K562 (cell line): ENCODE data around the gene POR. TPM values are rescaled to one million over a fixed set of nuclear protein-coding genes. Genes with fewer than 3 reads are reported as not detected.
A peak's percentile ranks its signal among the peaks of the same experiment; 100 is the strongest.

Experiments
- CC2D1A ChIP-seq: fragments of 450-650 bp; IDR thresholded peaks from 2 replicates; pipeline ENCODE4 v1.6.1; 2017; ENCODE audit warnings: mild to moderate bottlenecking
- CTBP1 ChIP-seq: fragments of 450-650 bp; IDR thresholded peaks from 2 replicates; pipeline ENCODE4 v1.6.1; 2016; ENCODE audit warnings: borderline replicate concordance
- FOSL1 ChIP-seq: fragments of 200-800 bp; sonication (Bioruptor generic); conservative IDR thresholded peaks from 2 replicates; pipeline ENCODE4 v1.6.1; 2016; ENCODE audit warnings: missing genetic modification characterization, missing compliant biosample characterization
- MYNN ChIP-seq, 2 experiments: sonication (generic); formaldehyde crosslinking in 1 of 2; IDR thresholded peaks; 2 replicates each; pipeline versions ENCODE4 v1.5.0 to v1.6.1; 2016 to 2020; ENCODE audit warnings: antibody characterized with exemption in 1 of 2, missing genetic modification reagents in 1 of 2
- POLR2A ChIP-seq: fragments of 450-650 bp; conservative IDR thresholded peaks from 2 replicates; pipeline ENCODE4 v1.6.1; 2016
- SAP30 ChIP-seq: fragments of 200-600 bp; sonication (generic); IDR thresholded peaks from 2 replicates; pipeline ENCODE4 v1.6.1; 2012; ENCODE audit warnings: borderline replicate concordance, low read depth, mild to moderate bottlenecking, moderate library complexity, low read length, control low read depth, inconsistent platforms; ENCODE audit not compliant: insufficient read depth, poor library complexity, severe bottlenecking
- SMARCC2 ChIP-seq: fragments of 450-650 bp; IDR thresholded peaks from 2 replicates; pipeline ENCODE4 v1.6.1; 2017; ENCODE audit warnings: antibody characterized with exemption, moderate library complexity, mild to moderate bottlenecking, low read depth
- ZBTB1 ChIP-seq: sonication (generic); formaldehyde crosslinking; IDR thresholded peaks from 2 replicates; pipeline ENCODE4 v1.8.1; 2023; ENCODE audit warnings: missing genetic modification reagents, low read depth, mild to moderate bottlenecking, borderline replicate concordance
- ZNF263 ChIP-seq: sonication (generic); formaldehyde crosslinking; IDR thresholded peaks from 2 replicates; pipeline ENCODE4 v1.8.0; 2022; ENCODE audit warnings: mild to moderate bottlenecking, missing genetic modification reagents, borderline replicate concordance
- ZNF407 ChIP-seq: fragments of 450-650 bp; IDR thresholded peaks from 2 replicates; pipeline ENCODE4 v1.6.1; 2016; ENCODE audit warnings: low read depth
- ZSCAN29 ChIP-seq: fragments of 450-650 bp; IDR thresholded peaks from 2 replicates; pipeline ENCODE4 v1.6.1; 2017
- polyA plus RNA-seq, 8 experiments: library from polyadenylated mRNA; depleted of rRNA in 4 of 8; stranded (reverse) in 5 of 8; unstranded in 3 of 8; fragments of >200 nt; fragmentation: Nextera tagmentation in 2 of 8; fragmentation: Illumina TruSeq in 1 of 8; extraction: Ambion mirVana in 2 of 8; extraction: Trizol in 1 of 8; gene quantifications; 2 replicates each; pipeline versions ENCODE4 v1.2.1 to v1.2.3, GENCODE V29; 2011 to 2014; ENCODE audit warnings: inconsistent platforms in 1 of 8, missing spikeins in 1 of 8
- total RNA-seq, 7 experiments: library from RNA; depleted of rRNA in 6 of 7; stranded (reverse); fragments of >200 nt in 6 of 7; fragmentation: Illumina TruSeq in 2 of 7; extraction: Trizol in 2 of 7; gene quantifications; 2 replicates each; pipeline versions ENCODE4 v1.2.1 to v1.2.3, GENCODE V29; 2011 to 2021; ENCODE audit warnings: low replicate concordance in 1 of 7
- TF ChIP-seq, protein P1 (sequence below): IDR thresholded peaks from 2 replicates; pipeline ENCODE4 v1.6.1; 2014; ENCODE audit warnings: antibody characterized with exemption
- TF ChIP-seq, protein P2 (sequence below): sonication (generic); formaldehyde crosslinking; IDR thresholded peaks from 2 replicates; pipeline ENCODE4 v1.5.0; 2020; ENCODE audit warnings: missing genetic modification reagents
- TF ChIP-seq, protein P3 (sequence below): fragments of 150-350 bp; conservative IDR thresholded peaks from 2 replicates; pipeline ENCODE4 v1.6.1; 2014; ENCODE audit warnings: low read length

The POR gene
- total and polyA plus RNA-seq, 9 of the 15 experiments (the other 6 are each of a cell fraction or from before 2014, with no cell fraction given) = 4.7 to 142 (median 40.8) TPM

DNA sequence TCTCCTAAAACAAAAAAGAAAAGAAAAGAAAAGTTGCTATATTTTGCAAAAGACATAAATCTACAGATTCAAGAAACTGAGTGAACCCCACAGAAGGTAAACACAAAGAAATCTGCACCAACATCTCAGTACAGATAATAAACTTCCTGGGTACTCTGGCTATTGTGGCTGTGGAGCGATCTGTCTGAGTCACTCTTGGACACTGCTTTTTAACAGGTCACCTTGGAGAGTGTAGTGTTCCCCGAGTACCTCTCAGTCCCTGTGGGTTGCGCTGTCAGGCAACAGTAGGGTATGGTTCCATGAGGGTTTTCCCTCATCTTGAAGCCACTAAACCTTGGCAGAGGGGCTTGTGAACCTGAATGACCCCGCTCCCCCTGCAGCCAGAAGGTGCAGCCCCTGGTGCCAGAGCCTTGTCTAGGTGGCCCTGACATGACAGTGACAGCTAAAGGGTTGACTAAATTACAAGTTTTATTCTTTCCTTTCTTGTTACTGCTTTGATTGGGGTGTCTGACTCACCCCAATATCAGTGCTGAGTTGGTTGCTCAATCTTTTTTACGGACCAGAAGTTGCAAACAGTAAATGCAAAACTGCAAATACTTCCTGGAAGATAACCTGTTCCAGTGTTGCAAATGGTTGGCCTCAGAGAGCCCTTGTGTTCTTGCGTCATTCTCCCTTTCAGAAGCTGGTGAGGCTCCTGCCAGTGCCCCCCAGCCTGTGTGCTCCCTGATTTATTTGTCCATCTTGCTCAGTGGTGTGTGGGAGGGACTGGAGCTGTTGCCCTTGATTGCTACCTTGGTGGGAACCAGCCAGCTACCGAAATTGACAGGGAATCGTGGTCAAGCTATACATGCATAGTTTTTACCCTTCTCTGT lies 30.6 kb downstream of the POR start (continued):
- TF ChIP-seq ZNF407 = no peak
- no peak for TF ChIP-seq POLR2A
- peak; percentile 88 for TF ChIP-seq FOSL1 (tag)
- TF ChIP-seq CC2D1A = no peak
- no peak for TF ChIP-seq ZBTB1 (CRISPR knock-in tag)
- TF ChIP-seq, protein P1, sequence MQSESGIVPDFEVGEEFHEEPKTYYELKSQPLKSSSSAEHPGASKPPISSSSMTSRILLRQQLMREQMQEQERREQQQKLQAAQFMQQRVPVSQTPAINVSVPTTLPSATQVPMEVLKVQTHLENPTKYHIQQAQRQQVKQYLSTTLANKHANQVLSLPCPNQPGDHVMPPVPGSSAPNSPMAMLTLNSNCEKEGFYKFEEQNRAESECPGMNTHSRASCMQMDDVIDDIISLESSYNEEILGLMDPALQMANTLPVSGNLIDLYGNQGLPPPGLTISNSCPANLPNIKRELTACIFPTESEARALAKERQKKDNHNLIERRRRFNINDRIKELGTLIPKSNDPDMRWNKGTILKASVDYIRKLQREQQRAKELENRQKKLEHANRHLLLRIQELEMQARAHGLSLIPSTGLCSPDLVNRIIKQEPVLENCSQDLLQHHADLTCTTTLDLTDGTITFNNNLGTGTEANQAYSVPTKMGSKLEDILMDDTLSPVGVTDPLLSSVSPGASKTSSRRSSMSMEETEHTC = no peak
- no peak for TF ChIP-seq SAP30
- peak; percentile 30; the same call in 1 of the 2 replicates for TF ChIP-seq SMARCC2
- TF ChIP-seq, protein P2, sequence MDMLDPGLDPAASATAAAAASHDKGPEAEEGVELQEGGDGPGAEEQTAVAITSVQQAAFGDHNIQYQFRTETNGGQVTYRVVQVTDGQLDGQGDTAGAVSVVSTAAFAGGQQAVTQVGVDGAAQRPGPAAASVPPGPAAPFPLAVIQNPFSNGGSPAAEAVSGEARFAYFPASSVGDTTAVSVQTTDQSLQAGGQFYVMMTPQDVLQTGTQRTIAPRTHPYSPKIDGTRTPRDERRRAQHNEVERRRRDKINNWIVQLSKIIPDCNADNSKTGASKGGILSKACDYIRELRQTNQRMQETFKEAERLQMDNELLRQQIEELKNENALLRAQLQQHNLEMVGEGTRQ (CRISPR knock-in tag) = no peak
- TF ChIP-seq, protein P3, sequence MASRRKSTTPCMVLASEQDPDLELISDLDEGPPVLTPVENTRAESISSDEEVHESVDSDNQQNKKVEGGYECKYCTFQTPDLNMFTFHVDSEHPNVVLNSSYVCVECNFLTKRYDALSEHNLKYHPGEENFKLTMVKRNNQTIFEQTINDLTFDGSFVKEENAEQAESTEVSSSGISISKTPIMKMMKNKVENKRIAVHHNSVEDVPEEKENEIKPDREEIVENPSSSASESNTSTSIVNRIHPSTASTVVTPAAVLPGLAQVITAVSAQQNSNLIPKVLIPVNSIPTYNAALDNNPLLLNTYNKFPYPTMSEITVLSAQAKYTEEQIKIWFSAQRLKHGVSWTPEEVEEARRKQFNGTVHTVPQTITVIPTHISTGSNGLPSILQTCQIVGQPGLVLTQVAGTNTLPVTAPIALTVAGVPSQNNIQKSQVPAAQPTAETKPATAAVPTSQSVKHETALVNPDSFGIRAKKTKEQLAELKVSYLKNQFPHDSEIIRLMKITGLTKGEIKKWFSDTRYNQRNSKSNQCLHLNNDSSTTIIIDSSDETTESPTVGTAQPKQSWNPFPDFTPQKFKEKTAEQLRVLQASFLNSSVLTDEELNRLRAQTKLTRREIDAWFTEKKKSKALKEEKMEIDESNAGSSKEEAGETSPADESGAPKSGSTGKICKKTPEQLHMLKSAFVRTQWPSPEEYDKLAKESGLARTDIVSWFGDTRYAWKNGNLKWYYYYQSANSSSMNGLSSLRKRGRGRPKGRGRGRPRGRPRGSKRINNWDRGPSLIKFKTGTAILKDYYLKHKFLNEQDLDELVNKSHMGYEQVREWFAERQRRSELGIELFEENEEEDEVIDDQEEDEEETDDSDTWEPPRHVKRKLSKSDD = no peak
- no peak for TF ChIP-seq ZSCAN29
- TF ChIP-seq MYNN (IDR thresholded peaks at IDR 0.05) = no peak
- no peak for TF ChIP-seq MYNN (CRISPR knock-in tag; IDR thresholded peaks at IDR 0.05)
- TF ChIP-seq CTBP1 = peak; percentile 64
- TF ChIP-seq ZNF263 (CRISPR knock-in tag) = no peak
